HTR-8/SVneo (cell line): Measurements from ENCODE around the gene CAV3.
A peak's percentile ranks its signal among the peaks of the same experiment; 100 is the strongest.
"Not testable (repeated sequence)": the region's sequence is repeated elsewhere in the genome, so short reads cannot be mapped to it uniquely, and the experiment has no call there.

ENCODE experiments used
- DNase-seq: peaks from one replicate; pipeline ENCODE4 v3.0.0; 2011; ENCODE audit warnings: low spot score, mixed read lengths; ENCODE audit not compliant: insufficient read length
- FAIRE-seq: peaks from 2 replicates; lab custom pipeline; 2011; peaks lifted over from hg19 to GRCh38; lab: Jason Lieb, UNC

The CAV3 gene

DNA sequence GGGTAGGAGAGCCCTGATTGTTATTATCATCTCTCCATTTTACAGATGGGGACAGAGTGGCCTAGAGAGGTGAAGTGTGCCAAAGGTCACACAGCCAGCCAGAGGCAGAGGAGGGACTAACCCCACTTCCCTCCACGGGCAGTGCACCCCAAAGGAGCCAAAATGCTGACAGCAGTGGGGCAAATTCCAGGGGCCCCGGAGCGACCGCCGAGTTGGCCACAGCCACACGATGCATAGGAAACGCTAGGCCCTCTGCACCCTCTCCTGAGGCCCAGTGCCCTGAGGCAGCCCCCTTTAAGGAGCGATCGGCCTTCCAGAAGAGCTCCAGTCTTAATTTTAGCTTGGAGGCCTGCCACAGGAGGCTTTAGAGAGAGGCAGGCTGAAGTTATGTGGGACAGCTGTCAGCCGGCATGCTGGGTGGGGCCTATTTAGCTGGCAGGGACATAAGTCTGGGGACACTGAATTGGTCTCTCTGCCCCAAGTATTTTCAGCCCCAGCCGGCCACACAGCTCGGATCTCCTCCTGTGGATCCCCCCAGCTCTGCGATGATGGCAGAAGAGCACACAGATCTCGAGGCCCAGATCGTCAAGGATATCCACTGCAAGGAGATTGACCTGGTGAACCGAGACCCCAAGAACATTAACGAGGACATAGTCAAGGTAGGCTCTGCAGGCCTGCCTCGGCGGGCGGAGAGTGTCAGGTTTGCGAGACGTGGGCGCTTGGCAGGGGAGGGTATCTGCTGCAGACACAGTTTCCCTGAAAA lies at the start of gene CAV3:
Gene CAV3, plus strand, starts transcription at position 471 of the 763 bp plus-strand sequence. Its CDS starts 75 bp downstream, at position 546.
- FAIRE-seq (no peak), DNase-seq (no peak)

DNA sequence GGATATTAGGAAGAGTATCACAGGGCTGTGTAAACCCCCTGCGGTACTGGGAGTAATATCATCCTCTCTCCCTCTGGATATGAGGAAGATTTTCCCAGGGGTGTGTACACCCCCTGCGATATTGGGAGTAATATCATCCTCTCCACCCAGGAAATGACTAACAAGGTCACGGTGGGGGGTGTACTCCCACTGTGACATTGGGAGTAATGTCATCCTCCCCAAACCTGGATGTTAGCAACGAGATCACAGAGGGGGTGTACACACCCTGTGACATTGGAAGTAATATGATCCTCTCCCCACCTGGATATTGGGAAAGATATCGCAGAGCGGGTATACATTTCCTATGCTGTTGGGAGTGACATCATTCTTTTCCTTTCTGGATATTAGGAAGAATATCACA lies 48.6 kb upstream of the CAV3 start:
- not testable (repeated sequence) for FAIRE-seq, DNase-seq

DNA sequence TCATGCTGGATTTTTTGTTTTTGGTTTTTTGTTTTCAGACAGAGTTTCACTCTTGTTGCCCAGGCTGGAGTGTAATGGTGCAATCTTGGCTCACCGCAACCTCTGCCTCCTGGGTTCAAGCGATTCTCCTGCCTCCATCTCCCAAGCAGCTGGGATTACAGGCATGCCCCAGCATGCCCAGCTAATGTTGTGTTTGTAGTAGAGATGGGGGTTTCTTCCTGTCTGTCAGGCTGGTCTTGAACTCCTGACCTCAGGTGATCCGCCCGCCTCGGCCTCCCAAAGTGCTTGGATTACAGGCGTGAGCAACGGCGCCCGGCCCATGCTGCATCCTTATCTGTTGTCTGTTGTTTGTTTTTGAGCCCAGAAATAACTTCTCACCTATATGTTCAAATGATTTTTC lies 42.3 kb upstream of the CAV3 start:
- FAIRE-seq, DNase-seq: not testable (repeated sequence)

DNA sequence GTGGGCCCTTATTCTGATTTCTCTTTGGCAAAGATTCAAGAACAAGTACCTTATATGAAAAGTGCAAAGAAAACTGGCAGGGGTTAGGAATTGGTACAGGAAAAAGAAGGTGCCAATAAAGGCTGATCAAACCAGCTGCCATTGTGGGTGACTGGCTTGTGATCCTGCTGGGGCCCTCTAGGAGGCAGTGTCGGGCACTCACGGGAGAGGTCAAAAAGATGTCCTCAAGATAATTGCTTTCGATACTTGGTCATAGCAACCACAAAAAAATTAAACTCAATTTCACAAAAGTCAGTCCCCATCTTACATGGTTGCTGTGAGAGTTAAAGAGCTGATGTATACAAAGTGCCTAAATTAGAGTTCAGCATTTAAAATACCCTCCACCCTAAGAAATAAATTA lies 31.0 kb upstream of the CAV3 start:
- FAIRE-seq (no peak), DNase-seq (no peak)

DNA sequence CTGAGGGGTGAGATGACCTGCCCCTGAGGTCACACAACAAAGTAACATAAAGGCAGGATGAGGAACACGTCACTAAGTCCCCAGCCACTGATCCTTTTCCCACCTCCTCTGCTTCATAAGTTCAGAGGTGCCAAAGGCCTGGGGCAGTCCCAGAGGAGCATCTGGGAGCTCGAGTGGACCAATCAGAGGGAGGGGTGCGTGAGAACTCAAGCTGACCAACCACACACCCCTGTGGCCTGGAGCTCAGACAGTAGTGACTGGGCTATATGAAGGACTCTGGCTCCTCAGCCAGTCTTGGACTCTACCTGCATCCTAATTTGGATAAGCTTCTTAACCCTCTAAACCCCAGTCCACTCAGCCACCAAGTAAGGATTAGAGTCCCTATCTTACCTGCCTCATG lies 28.0 kb upstream of the CAV3 start:
- FAIRE-seq = no peak
- DNase-seq = no peak

DNA sequence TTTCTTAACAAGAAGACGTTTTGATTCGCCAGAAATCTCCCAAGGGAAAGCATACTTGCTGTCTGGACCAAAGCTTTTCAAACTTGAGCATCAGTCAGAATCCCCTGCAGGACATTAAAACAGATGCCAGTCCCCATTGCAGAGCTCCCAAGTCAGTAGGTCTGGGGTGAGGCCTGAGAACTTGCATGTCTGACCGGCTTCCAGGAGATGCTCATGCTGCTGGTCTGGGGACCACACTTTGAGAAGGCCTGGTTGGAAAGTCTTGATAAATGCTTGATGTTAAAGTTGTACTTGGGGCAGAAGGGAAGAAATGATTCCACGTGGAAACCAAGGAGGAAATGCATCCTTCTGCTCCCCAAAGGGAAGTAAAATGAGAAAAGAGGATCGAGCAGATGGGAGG lies 24.3 kb upstream of the CAV3 start:
- FAIRE-seq (no peak), DNase-seq (no peak)

DNA sequence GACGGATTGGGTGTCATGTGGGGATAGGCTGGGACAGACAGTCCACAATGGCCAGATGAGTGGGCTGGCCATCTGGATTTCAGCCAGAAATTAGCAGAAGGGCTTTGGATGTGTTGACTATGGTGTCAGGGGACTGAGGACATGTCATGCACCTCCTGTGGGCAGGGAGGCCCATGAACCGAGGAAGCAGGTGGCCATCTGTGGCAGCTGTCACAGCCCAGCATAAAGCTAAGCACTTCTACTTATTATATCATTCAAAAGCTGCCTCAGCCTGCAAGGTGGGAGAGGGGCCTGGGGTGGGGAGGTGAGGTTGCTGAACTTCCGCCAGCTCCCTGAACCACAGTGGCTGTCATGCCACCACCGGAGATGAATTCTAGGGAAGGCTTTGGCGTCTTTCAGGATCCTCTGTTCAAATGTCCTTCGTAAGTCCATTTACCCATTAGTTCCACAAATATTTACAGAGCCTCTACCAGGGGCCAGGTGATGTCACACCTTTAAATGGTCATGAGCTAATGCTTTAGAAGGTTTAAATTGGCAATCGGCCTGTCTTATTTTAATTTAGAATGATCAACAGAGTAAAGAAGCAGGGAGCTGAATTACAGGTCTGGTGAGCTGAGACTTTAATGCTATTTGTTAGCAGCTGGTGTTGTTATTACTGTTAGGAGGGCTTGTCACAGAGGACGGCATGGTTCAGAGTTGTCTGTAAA lies 23.6 kb upstream of the CAV3 start:
- FAIRE-seq (no peak), DNase-seq (no peak)

DNA sequence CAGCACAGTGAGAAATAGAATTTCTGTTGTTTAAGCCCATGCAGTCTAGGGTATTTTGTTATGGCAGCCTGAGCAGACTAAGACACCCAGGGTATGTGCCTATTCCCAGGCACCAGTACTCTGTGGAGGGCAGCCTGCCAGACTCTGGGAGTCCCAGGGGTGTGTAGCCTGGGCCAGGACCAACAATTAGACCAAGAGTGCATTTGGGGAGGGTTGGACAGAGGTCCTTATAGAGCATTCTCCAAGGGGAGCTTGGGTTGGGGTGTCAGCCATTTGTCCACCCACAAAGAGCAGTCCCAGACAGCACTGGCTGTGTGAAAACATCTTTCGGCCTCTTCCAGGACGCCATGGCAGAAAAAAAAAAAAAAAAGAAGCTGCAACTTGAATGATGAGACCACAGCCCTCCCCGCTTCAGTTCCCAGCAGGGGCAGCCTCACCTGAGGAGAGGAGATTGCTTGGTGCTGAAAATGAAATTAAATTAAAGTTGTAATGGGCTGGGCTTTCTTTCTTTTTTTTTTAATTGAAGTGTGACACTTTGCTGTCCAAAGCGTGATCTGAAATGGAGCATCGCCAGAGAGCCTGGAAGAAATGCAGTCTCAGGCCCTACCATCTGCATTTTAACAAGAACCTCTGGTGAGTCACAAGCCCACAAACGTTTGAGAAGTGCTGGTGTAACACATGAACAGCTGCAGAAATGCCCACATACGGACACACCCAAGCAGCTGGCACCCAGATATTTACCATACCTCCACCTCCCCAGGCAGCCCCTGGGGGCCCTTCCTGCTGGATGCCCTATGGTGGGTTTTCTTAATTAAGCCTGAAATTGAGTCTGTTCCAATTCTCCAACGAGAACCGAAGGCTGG lies 21.3 kb upstream of the CAV3 start:
- FAIRE-seq (no peak), DNase-seq (no peak)

DNA sequence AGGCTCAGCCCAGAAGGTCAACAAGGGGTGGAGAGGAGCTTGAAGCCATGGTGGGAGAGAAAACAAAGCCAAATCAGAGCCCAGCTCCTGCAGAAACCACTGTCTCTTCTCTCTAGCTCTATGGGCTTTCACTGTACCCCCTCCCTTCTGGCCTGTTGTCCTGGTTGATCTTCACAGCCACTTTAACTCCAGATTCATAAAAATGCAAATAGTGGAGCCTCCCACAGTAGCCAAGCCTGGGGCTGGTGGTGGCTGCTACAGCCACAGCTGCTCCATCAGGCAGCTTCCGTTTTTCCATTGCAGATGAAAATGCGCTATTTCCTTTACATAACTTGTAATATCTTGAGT lies 20.7 kb upstream of the CAV3 start:
- FAIRE-seq = no peak
- no peak for DNase-seq

DNA sequence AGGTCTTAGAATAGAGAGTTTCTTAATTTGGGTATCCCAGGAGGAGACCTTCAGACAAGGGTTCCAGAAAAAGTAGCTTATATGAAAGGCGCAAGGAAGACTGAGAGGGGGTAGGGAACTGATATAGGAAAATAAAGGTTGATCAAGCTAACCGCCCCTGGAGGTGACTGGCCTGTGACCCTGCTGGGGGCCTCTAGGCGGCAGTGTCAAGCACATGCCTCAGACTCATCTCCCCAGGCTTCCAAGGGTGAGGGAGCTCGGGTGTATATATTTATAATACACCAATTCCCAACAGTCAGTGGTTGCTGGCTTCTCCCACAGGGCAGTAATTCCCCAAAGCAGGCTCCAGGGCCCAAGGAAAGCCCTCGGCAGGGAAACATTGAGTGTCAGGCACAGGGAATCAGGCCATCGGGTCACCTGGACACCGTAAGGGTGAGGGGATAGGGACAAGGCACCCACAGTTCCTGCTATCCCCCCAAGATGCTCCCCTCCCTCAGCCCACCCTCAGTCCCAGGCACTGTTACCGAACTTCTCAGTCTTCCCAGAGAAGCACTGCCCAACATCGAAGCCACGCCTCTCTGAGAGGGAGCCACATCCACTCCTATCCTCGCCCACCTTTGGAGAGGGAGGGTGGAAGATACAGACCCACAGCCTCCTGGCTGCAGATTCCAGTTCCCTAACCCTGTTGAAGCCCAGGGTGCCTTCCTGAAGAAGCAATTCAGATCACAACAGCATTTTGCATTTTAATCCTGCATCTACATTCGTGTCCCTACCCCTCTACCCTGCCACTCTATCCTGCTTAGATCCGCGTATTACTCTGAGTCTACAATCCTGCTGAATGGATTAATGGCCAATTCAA lies 19.5 kb upstream of the CAV3 start:
- peak; percentile 39 for DNase-seq
- FAIRE-seq = no peak

DNA sequence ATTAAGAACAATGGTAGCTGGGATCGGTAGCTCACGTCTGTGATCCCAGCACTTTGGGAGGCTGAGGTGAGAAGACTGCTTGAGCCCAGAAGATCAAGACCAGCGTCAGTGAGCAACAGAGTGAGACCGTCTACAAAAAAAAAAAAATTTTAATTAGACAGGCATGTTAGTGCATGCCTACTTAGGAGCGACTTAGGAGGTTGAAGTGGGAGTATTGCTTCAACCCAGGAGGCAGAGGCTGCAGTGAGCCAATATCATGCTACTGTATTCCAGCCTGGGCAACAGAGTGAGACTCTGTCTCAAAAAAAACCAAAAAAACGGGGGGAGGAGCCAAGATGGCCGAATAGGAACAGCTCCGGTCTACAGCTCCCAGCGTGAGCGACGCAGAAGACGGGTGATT lies 17.8 kb upstream of the CAV3 start:
- not testable (repeated sequence) for DNase-seq, FAIRE-seq

DNA sequence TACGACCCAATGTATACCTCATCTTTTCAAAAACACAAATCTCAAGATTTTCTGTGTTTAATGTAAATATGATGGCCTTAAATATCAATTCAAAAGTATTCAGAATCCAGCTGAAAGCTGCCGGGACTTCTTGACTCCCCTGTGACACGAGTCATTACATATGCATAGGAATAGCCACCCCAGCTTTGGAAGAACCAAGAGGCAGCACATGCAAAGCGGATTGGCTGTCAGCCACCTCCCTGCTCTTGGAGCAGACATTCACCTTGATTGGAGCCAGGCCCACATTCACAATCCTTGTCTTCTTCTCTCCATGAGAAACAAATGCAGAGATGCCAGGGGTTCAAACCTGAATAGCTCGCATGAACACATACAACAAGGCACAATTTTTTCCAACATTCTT lies 10.8 kb upstream of the CAV3 start:
- DNase-seq = no peak
- FAIRE-seq = no peak

DNA sequence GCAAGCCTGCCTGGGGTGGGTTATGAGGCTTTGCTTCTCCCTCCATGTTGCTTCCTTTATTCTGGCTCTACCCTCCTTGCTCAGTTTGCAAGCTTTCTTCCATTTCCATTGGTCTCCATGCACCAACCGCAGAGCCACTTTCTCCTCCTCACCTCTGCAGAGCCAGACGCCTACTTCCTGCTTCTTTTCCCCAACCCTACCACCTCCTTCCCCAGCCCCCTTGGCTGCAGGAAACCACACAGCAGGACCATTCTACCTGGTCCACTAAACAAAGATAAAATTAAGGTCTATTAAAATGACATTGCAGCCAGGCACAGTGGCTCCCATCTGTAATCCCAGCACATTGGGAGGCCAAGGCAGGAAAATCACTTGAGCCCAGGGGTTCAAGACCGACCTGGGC lies 10.0 kb upstream of the CAV3 start:
- DNase-seq = no peak
- no peak for FAIRE-seq

DNA sequence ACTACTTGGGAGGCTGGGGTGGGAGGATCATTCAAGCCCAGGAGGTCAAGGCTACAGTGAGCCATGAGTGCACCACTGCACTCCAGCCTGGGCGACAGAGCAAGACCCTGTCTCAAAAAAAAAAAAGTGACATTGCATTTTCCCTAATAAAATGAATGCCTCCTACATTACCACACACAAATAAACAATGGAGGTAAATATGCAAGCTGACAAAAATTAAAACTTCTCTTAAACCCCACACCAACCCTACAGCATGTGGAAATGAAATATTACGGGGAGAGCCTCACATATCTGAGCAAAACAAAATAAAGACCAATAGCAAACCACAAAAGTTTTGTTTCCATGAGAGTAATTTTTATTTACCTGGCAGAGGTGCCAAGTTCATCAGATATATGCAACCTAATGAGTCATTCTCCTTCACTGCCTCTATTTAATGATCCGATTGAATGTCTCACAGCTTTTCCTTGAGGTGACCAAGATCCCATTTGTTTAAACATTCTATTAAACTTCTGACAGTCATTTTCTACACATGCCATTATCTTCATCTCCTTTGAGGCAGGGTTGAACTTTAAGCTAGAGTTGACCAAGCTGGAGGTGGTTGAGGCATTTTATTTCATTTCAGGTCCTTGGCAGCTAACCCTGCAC lies 9.4 kb upstream of the CAV3 start:
- DNase-seq (no peak), FAIRE-seq (no peak)

DNA sequence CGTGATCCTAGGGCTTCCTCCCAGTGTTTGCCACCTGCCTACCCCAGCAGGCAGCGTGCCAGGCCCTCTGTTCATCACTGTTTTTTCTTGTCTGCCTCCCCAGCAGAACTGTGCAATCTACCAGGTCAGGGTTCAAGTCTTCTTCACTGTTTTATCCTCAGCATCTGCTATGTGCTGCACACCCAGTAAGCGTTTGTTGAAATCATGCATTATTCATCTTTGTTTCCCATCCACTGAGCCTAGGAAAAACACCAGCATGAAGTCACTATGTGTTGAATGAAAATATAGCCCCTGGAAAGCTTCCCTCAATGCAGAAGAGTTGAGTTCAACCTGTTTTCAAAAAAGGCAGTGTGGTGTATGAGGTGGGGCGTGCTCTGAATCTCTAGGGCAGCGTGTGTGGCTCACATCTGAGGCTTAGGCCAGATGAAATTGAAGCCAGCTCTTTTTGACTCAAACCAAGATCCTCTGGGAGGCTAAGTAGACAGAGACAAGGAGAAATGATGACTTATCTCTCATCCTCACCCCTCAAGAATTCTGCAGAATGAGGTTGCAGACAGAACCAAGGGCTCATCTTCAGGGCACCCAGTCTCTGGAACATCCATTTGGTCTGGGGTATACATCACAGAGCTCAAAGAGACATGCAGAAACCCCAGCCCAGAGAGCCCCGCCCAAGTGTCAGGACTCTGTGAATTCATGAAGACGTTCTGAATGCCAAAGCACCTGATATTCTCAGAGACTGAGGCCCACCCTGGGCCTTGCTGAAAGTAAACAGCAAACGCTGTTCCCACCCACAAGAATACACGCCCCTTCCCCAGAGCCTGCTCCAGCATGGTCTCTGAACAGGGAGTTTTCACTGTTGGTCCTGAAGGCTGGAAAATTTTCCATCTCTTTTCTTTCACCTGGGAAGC lies 5.7 kb upstream of the CAV3 start:
- FAIRE-seq (no peak), DNase-seq (no peak)

DNA sequence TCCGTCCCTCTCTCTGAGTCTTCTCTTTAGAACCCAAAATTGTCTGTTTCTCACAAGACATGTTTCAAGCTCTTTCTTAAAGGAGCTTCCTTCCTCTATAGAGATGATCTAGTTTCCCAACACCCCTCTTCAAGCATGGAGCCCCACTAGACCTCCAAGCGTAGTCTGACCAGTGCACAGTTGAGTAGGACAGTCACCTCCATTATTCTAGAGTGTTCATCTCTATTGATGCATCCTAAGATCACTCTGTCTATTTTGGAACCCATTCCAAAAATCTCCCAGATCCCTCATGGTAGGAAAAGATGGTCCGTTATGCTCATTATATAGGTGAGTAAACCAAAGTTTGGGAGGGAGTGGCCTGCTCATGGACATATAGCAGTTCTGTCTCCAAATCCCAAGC lies 4.1 kb upstream of the CAV3 start:
- no peak for DNase-seq
- FAIRE-seq = no peak

DNA sequence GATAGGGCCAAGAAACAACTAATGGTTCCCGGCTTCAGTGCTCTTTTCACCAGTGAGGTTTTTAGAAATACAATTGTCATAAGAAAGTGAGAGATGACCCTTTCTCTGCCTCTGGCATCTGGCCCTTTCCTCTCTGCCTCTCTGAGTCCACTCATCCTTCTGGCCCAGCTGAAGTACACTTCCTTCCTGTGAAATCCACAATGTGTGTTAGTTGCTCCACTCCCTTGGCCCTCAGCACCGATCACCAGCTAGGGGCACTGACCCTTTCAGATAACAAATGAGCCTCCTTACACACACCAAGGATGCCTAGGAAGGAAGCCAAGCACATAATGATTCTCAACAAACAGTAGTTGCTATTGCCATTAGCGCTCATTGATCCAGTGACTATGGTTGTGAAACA lies 2.9 kb upstream of the CAV3 start:
- DNase-seq (no peak), FAIRE-seq (no peak)

DNA sequence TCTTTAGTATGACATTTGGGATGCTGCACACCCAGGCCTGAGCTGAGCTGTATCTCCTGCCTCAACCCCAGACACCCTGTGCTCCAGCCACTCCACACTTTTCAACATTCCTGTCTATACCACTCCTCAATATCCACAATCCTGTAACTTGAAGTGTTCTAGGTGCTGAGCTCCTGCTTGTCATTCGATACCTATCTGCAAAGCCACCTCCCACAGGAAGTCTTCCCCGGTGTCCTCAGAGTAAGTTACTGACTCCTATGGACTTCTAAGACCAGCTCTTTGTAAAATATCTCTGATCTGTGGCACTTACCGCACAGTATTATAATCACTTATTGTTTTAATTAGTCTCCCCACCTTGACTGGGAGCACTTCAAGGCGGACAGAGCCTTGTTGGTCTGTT lies 1.2 kb upstream of the CAV3 start:
- FAIRE-seq = no peak

More for the DNA sequence above, 1.2 kb upstream of the CAV3 start:
- DNase-seq = no peak
